NCI-H460 (cell line): ENCODE data around the gene ANK3. TPM values are rescaled to one million over a fixed set of nuclear protein-coding genes. Genes with fewer than 3 reads are reported as not detected.

Source experiments
- DNase-seq: peaks from one replicate; pipeline ENCODE4 v3.0.0-alpha.2; 2016; ENCODE audit warnings: low read depth; ENCODE audit errors: extremely low read depth
- total RNA-seq: library from RNA; depleted of rRNA; stranded (reverse); fragments of >200 nt; shearing (Covaris generic); gene quantifications from 2 replicates; pipeline ENCODE4 v1.2.3, GENCODE V29; 2014

The ANK3 gene
- total RNA-seq, 1 experiment from 2014 or later: 65.7 TPM

- no peak for DNase-seq
Measured at GRCh38 chr10:60192946-60193345, 196.7 kb downstream of the ANK3 start.

GRCh38 chr10:60189861-60190475 is 199.7 kb downstream of the ANK3 start:
- no peak for DNase-seq

- no peak for DNase-seq
Measured at GRCh38 chr10:60188548-60188947, 201.1 kb downstream of the ANK3 start.

- no peak for DNase-seq
Measured at GRCh38 chr10:60187691-60188090, 202.0 kb downstream of the ANK3 start.

GRCh38 chr10:60186315-60187071 is 203.2 kb downstream of the ANK3 start:
- DNase-seq: peak; percentile 89

- peak; percentile 91 for DNase-seq
Measured at GRCh38 chr10:60185421-60185820, 204.3 kb downstream of the ANK3 start.

GRCh38 chr10:60182691-60183090 is 207.0 kb downstream of the ANK3 start:
- no peak for DNase-seq

- DNase-seq: no peak
Measured at GRCh38 chr10:60176925-60177324, 212.8 kb downstream of the ANK3 start.

GRCh38 chr10:60175441-60175971 is 214.2 kb downstream of the ANK3 start:
- DNase-seq: no peak

- DNase-seq: no peak
Measured at GRCh38 chr10:60172363-60172990, 217.2 kb downstream of the ANK3 start.

- DNase-seq: peak; percentile 28
Measured at GRCh38 chr10:60171436-60172013, 218.2 kb downstream of the ANK3 start.

GRCh38 chr10:60170250-60170649 is 219.4 kb downstream of the ANK3 start:
- DNase-seq: peak; percentile 93

GRCh38 chr10:60169111-60169510 is 220.6 kb downstream of the ANK3 start:
- no peak for DNase-seq

- DNase-seq: no peak
Measured at GRCh38 chr10:60167050-60167449, 222.6 kb downstream of the ANK3 start.

- DNase-seq: no peak
Measured at GRCh38 chr10:60163786-60164185, 225.9 kb downstream of the ANK3 start.

GRCh38 chr10:60162631-60163030 is 227.0 kb downstream of the ANK3 start:
- DNase-seq: no peak

GRCh38 chr10:60155943-60156683 is 233.6 kb downstream of the ANK3 start:
- DNase-seq: no peak

GRCh38 chr10:60155099-60155877 is 234.4 kb downstream of the ANK3 start:
- DNase-seq: no peak

GRCh38 chr10:60149003-60149402 is 240.7 kb downstream of the ANK3 start:
- no peak for DNase-seq
